ENCODE measurements around the gene ADAM12. TPM values are rescaled to one million over a fixed set of nuclear protein-coding genes. Genes with fewer than 3 reads are reported as not detected.

The ADAM12 gene
- total RNA-seq, 1 experiment from 2014 or later, result not detected

DNA sequence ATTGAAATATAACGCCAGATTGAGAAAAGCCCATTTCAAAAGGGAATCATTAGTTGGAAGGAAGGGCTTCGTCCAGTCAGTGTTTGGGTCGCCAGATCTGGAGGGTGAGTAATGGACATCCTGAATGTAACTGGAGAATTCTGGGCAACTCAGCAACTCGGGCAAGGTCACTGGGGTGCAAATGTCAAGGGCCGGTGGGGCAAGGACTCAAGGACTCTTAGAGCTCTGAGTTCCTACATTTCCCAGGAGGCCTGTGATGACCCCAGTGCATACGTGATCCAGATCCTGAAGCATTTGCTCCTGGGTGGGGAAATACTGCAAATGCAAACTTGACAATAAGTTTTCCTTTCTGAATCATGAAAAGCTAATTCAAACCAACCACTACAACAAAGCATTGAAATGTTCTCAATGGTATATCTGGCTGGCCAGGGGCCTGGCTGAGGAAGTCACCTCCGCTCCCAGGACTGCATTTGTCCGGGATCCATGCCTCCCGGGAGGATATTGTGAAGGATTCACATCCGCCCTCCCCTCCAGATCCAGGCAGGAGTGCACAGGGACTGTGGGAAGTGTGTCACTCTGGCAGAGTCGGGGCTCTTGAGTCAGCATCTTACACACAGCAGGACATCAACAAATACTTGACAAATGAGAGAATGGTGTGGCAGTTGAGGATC lies 327.9 kb downstream of the ADAM12 start:
- BruUV-seq (replicated peaks), result no TSS peak
- no peak overlapping the region for H3K4me2 ChIP-seq (ENCODE audit: low read length)

DNA sequence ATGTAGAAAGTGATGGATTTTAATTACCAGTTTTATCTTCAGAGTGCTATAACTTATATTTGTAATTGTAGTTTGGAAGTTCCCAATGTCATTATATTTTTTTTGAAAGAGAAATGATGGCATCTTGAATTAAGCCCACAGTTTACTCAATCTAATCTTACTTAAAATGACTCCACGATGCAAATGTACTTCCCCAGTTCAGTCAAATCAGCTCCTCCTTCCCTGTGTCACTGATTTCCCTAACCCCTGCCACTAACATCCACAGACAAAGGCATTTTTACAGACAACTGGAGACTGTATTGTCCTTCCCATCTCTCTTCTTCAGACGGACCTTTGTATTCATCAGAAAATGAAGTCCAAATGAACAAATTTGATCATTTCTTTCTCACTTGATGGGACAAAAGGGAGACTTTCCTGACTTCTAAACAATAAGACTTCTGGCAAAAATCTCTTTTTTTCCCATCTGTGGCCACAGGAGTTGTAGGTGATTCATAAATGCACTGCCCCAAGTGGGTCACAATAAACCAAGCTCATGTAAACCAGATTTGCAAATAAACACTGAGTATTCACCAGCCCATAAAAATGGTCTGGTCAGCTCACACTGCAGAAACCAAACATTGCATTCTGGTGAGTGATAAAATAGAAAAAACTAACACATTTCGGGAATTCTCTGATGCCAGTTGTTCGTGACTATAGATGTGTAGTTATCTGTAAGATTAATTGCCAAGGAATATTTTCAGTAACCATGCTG lies 329.0 kb downstream of the ADAM12 start:
- Histone ChIP-seq H3K27me3 (ENCODE audit: insufficient read depth, low read length) (peaks cover 68% of the 10 kb centered on the region), H4K20me1 (ENCODE audit: insufficient read depth) (no peaks in the 10 kb centered on the region), H3K9me3 (ENCODE audit: control insufficient read depth in 1 of 2, insufficient read depth in 1 of 2, low read depth in 1 of 2, low read length in 2 of 2) (no peaks in the 10 kb centered on the region), H3K4me1 (ENCODE audit: control insufficient read depth in 1 of 2, insufficient read depth in 2 of 2, low read length in 2 of 2) (peaks cover 17 to 23% of the 10 kb centered on the region in 2 experiments), H3K79me2 (ENCODE audit: insufficient read depth, low read length) (no peaks in the 10 kb centered on the region), H3K9ac (ENCODE audit: low read length) (no peak overlapping the region), H3K9me2 (ENCODE audit: insufficient read depth) (no peaks in the 10 kb centered on the region), H3K27ac (ENCODE audit: low read depth, low read length) (no peak overlapping the region), H2AFZ (ENCODE audit: low read depth, low read length, poor library complexity, severe bottlenecking) (no peak overlapping the region), H3K4me3 (replicated peaks in 1 of 2; ENCODE audit: low read depth in 1 of 2, low read length in 2 of 2) (no peak overlapping the region), H3K36me3 (ENCODE audit: control insufficient read depth in 1 of 2, insufficient read depth in 2 of 2, low read length in 2 of 2) (no peaks in the 10 kb centered on the region), H3K4me2 (ENCODE audit: low read length) (no peak overlapping the region)
- no TSS peak for BruUV-seq (replicated peaks)
- ChIA-PET POLR2A (no interaction called here), CTCF (no interaction called here), RAD21 (ENCODE audit: low non-redundant PET in 1 of 2, low total read pairs in 2 of 2, uncharacterized antibody in 2 of 2, unreplicated experiment in 2 of 2) (no interaction called here)
- ATAC-seq (no peak), DNase-seq (ENCODE audit: low read depth, low spot score) (no peak)
- TF ChIP-seq, protein P1, sequence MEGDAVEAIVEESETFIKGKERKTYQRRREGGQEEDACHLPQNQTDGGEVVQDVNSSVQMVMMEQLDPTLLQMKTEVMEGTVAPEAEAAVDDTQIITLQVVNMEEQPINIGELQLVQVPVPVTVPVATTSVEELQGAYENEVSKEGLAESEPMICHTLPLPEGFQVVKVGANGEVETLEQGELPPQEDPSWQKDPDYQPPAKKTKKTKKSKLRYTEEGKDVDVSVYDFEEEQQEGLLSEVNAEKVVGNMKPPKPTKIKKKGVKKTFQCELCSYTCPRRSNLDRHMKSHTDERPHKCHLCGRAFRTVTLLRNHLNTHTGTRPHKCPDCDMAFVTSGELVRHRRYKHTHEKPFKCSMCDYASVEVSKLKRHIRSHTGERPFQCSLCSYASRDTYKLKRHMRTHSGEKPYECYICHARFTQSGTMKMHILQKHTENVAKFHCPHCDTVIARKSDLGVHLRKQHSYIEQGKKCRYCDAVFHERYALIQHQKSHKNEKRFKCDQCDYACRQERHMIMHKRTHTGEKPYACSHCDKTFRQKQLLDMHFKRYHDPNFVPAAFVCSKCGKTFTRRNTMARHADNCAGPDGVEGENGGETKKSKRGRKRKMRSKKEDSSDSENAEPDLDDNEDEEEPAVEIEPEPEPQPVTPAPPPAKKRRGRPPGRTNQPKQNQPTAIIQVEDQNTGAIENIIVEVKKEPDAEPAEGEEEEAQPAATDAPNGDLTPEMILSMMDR (IDR thresholded peaks at IDR 0.05 in 2 of 3, conservative IDR thresholded peaks at IDR 0.05 in 1 of 3; ENCODE audit: borderline replicate concordance in 1 of 3, insufficient read depth in 1 of 3, low read depth in 2 of 3, low read length in 2 of 3), result no peak
- TF ChIP-seq EZH2phosphoT487 (IDR thresholded peaks at IDR 0.05; ENCODE audit: borderline replicate concordance) (no peak), ZNF274 (IDR thresholded peaks at IDR 0.05; ENCODE audit: low read depth, low read length) (no peak), EGR1 (IDR thresholded peaks at IDR 0.05; ENCODE audit: low read depth) (no peak), CEBPB (IDR thresholded peaks at IDR 0.05; ENCODE audit: low read depth) (no peak)
- TF ChIP-seq, protein P2, sequence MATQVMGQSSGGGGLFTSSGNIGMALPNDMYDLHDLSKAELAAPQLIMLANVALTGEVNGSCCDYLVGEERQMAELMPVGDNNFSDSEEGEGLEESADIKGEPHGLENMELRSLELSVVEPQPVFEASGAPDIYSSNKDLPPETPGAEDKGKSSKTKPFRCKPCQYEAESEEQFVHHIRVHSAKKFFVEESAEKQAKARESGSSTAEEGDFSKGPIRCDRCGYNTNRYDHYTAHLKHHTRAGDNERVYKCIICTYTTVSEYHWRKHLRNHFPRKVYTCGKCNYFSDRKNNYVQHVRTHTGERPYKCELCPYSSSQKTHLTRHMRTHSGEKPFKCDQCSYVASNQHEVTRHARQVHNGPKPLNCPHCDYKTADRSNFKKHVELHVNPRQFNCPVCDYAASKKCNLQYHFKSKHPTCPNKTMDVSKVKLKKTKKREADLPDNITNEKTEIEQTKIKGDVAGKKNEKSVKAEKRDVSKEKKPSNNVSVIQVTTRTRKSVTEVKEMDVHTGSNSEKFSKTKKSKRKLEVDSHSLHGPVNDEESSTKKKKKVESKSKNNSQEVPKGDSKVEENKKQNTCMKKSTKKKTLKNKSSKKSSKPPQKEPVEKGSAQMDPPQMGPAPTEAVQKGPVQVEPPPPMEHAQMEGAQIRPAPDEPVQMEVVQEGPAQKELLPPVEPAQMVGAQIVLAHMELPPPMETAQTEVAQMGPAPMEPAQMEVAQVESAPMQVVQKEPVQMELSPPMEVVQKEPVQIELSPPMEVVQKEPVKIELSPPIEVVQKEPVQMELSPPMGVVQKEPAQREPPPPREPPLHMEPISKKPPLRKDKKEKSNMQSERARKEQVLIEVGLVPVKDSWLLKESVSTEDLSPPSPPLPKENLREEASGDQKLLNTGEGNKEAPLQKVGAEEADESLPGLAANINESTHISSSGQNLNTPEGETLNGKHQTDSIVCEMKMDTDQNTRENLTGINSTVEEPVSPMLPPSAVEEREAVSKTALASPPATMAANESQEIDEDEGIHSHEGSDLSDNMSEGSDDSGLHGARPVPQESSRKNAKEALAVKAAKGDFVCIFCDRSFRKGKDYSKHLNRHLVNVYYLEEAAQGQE (IDR thresholded peaks at IDR 0.05; ENCODE audit: low read depth), result no peak
- intact Hi-C loops (cut with micrococcal nuclease), result no loop called here

More for the DNA sequence above, 327.9 kb downstream of the ADAM12 start:
- H3K4me3 ChIP-seq (replicated peaks in 1 of 2; ENCODE audit: low read depth in 1 of 2, low read length in 2 of 2), result no peak overlapping the region
- POLR2A ChIA-PET, result no interaction called here
- ATAC-seq, result no peak
- peaks cover 63% of the 10 kb centered on the region for H3K27me3 ChIP-seq (ENCODE audit: insufficient read depth, low read length)
- intact Hi-C loops (cut with micrococcal nuclease), result no loop called here
- no peaks in the 10 kb centered on the region for H3K9me2 ChIP-seq (ENCODE audit: insufficient read depth)
- H3K9me3 ChIP-seq (ENCODE audit: control insufficient read depth in 1 of 2, insufficient read depth in 1 of 2, low read depth in 1 of 2, low read length in 2 of 2), result no peaks in the 10 kb centered on the region
- H3K27ac ChIP-seq (ENCODE audit: low read depth, low read length), result no peak overlapping the region
- no peak for DNase-seq (ENCODE audit: low read depth, low spot score)
- TF ChIP-seq, protein P3, sequence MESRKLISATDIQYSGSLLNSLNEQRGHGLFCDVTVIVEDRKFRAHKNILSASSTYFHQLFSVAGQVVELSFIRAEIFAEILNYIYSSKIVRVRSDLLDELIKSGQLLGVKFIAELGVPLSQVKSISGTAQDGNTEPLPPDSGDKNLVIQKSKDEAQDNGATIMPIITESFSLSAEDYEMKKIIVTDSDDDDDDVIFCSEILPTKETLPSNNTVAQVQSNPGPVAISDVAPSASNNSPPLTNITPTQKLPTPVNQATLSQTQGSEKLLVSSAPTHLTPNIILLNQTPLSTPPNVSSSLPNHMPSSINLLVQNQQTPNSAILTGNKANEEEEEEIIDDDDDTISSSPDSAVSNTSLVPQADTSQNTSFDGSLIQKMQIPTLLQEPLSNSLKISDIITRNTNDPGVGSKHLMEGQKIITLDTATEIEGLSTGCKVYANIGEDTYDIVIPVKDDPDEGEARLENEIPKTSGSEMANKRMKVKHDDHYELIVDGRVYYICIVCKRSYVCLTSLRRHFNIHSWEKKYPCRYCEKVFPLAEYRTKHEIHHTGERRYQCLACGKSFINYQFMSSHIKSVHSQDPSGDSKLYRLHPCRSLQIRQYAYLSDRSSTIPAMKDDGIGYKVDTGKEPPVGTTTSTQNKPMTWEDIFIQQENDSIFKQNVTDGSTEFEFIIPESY (IDR thresholded peaks at IDR 0.05; ENCODE audit: extremely low read depth, insufficient replicate concordance, low read length), result no peak
- no peaks in the 10 kb centered on the region for H3K36me3 ChIP-seq (ENCODE audit: control insufficient read depth in 1 of 2, insufficient read depth in 2 of 2, low read length in 2 of 2)
- H3K79me2 ChIP-seq (ENCODE audit: insufficient read depth, low read length), result no peaks in the 10 kb centered on the region
- RAD21 ChIA-PET (ENCODE audit: low non-redundant PET in 1 of 2, low total read pairs in 2 of 2, uncharacterized antibody in 2 of 2, unreplicated experiment in 2 of 2), result no interaction called here
- H2AFZ ChIP-seq (ENCODE audit: low read depth, low read length, poor library complexity, severe bottlenecking), result no peak overlapping the region
- no peak overlapping the region for H3K9ac ChIP-seq (ENCODE audit: low read length)
- H4K20me1 ChIP-seq (ENCODE audit: insufficient read depth), result no peaks in the 10 kb centered on the region
- peaks cover 17 to 23% of the 10 kb centered on the region in 2 experiments for H3K4me1 ChIP-seq (ENCODE audit: control insufficient read depth in 1 of 2, insufficient read depth in 2 of 2, low read length in 2 of 2)
- CTCF ChIA-PET, result no interaction called here
